Osteocyte (in vitro differentiated cells): ENCODE data around the gene ARHGAP19. TPM values are rescaled to one million over a fixed set of nuclear protein-coding genes. Genes with fewer than 3 reads are reported as not detected.

Experiments used
- DNase-seq: peaks from one replicate; pipeline ENCODE4 v3.0.0; 2021; ENCODE audit warnings: mixed read lengths; ENCODE audit not compliant: unreplicated experiment; ENCODE audit errors: extremely low spot score
- H3K27ac Mint-ChIP-seq: one replicate; pipeline ENCODE4 v1.8.0; 2021; ENCODE audit warnings: mild to moderate bottlenecking, mixed read lengths; ENCODE audit not compliant: unreplicated experiment
- H3K27me3 Mint-ChIP-seq: one replicate; pipeline ENCODE4 v1.8.0; 2021; ENCODE audit warnings: mixed read lengths; ENCODE audit not compliant: unreplicated experiment
- H3K36me3 Mint-ChIP-seq: one replicate; pipeline ENCODE4 v1.8.0; 2021; ENCODE audit warnings: mixed read lengths; ENCODE audit not compliant: unreplicated experiment
- H3K4me1 Mint-ChIP-seq: one replicate; pipeline ENCODE4 v1.8.0; 2021; ENCODE audit warnings: mixed read lengths; ENCODE audit not compliant: unreplicated experiment
- H3K4me3 Mint-ChIP-seq: one replicate; pipeline ENCODE4 v1.8.0; 2021; ENCODE audit warnings: mild to moderate bottlenecking, moderate library complexity, mixed read lengths; ENCODE audit not compliant: unreplicated experiment
- H3K9me3 Mint-ChIP-seq: one replicate; pipeline ENCODE4 v1.8.0; 2021; ENCODE audit warnings: mixed read lengths; ENCODE audit not compliant: unreplicated experiment
- total RNA-seq: library from RNA; stranded (reverse); gene quantifications from 2 replicates; pipeline ENCODE4 v1.2.1, GENCODE V29; 2021
- TF ChIP-seq, protein P1 (sequence below): fragments of 200-600 bp; sonication (generic); IDR thresholded peaks from 2 replicates; pipeline ENCODE4 v1.5.0; 2021; ENCODE audit warnings: antibody characterized with exemption, mild to moderate bottlenecking, moderate library complexity

ARHGAP19 gene
- total RNA-seq, 1 donor from 2014 or later: 5.5 TPM

DNA sequence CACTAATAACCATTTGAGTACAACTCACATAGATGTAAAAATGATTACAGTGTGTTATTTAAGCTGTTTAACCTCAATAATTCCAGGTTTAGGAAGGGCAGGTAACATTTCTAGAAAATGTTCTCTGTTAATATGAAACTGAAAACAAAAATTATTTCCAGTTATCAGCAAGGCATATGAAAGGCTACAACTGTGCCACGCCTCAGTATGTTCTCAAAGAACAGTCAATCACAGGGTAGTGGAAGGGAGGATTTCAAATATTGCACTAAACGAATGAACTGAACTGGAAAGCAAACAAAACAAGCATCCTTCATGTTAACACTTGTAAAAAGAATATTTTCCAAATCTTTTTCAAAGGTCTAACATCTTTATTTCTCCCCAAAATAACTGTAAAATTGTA, 31.3 kb downstream of the ARHGAP19 start:
- TF ChIP-seq, protein P1, sequence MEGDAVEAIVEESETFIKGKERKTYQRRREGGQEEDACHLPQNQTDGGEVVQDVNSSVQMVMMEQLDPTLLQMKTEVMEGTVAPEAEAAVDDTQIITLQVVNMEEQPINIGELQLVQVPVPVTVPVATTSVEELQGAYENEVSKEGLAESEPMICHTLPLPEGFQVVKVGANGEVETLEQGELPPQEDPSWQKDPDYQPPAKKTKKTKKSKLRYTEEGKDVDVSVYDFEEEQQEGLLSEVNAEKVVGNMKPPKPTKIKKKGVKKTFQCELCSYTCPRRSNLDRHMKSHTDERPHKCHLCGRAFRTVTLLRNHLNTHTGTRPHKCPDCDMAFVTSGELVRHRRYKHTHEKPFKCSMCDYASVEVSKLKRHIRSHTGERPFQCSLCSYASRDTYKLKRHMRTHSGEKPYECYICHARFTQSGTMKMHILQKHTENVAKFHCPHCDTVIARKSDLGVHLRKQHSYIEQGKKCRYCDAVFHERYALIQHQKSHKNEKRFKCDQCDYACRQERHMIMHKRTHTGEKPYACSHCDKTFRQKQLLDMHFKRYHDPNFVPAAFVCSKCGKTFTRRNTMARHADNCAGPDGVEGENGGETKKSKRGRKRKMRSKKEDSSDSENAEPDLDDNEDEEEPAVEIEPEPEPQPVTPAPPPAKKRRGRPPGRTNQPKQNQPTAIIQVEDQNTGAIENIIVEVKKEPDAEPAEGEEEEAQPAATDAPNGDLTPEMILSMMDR: no peak
- Mint-ChIP-seq H3K27me3 (no peaks in the 10 kb centered on the region), H3K27ac (no peak overlapping the region), H3K4me1 (peaks cover 4% of the 10 kb centered on the region), H3K36me3 (peaks cover 5% of the 10 kb centered on the region), H3K9me3 (no peaks in the 10 kb centered on the region), H3K4me3 (no peak overlapping the region)
- DNase-seq: no peak

DNA sequence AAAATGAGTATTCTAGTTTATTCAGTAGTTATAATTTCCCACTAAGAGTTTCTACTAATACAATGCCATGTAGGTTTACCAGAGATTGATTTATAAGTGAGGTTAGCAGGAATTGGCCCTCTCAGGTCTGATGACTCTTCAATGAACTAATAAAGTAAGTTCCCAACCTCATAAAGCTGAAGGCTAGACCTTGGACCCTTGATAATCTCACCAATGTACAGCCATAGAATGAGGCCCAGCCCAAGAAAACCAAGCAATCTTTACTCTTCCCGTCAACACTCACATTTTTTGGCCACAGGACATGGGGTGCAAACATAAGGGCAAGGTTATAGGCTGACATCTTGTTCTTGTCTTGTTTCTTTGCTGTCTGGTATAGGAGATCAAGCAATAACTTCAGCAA, 33.3 kb downstream of the ARHGAP19 start:
- Mint-ChIP-seq H3K27ac (no peak overlapping the region), H3K4me1 (peaks cover 4% of the 10 kb centered on the region), H3K27me3 (no peaks in the 10 kb centered on the region), H3K9me3 (no peaks in the 10 kb centered on the region), H3K4me3 (no peak overlapping the region), H3K36me3 (peaks cover 4% of the 10 kb centered on the region)
- TF ChIP-seq, protein P1: no peak
- no peak for DNase-seq

GRCh38 chr10:97256356-97256755, 36.1 kb downstream of the ARHGAP19 start:
- Mint-ChIP-seq H3K27ac (no peak overlapping the region), H3K4me3 (no peak overlapping the region), H3K9me3 (no peaks in the 10 kb centered on the region), H3K4me1 (peaks cover 4% of the 10 kb centered on the region), H3K36me3 (no peaks in the 10 kb centered on the region), H3K27me3 (no peaks in the 10 kb centered on the region)
- DNase-seq: no peak
- TF ChIP-seq, protein P1: no peak

GRCh38 chr10:97255512-97256293, 36.7 kb downstream of the ARHGAP19 start:
- TF ChIP-seq, protein P1: no peak
- H3K27me3 Mint-ChIP-seq: no peaks in the 10 kb centered on the region
- H3K4me1 Mint-ChIP-seq: peaks cover 3% of the 10 kb centered on the region
- H3K4me3 Mint-ChIP-seq: no peak overlapping the region
- no peaks in the 10 kb centered on the region for H3K36me3 Mint-ChIP-seq
- no peak for DNase-seq
- no peaks in the 10 kb centered on the region for H3K9me3 Mint-ChIP-seq
- H3K27ac Mint-ChIP-seq: no peak overlapping the region

- TF ChIP-seq, protein P1: no peak
- Mint-ChIP-seq H3K4me3 (no peak overlapping the region), H3K36me3 (no peaks in the 10 kb centered on the region), H3K27ac (no peak overlapping the region), H3K27me3 (no peaks in the 10 kb centered on the region), H3K9me3 (no peaks in the 10 kb centered on the region), H3K4me1 (no peaks in the 10 kb centered on the region)
- no peak for DNase-seq
Observed at GRCh38 chr10:97254694-97255093, 37.7 kb downstream of the ARHGAP19 start.
